OCI-LY1 (cell line): Measurements from ENCODE around the gene ZNF559.

ENCODE experiments used
- EZH2 ChIP-seq: fragments of 200-600 bp; sonication (generic), shearing (Covaris generic); IDR thresholded peaks from 2 replicates; pipeline ENCODE4 v1.8.0; 2017; ENCODE audit warnings: borderline replicate concordance, mixed run types, mild to moderate bottlenecking, antibody characterized with exemption, low read length, moderate library complexity, mixed read lengths
- TF ChIP-seq, protein P1 (sequence below): fragments of 200-600 bp; sonication (generic), shearing (Covaris generic); IDR thresholded peaks from 2 replicates; pipeline ENCODE4 v1.5.1; 2017; ENCODE audit warnings: mild to moderate bottlenecking, antibody characterized with exemption, low read length, moderate library complexity, mixed read lengths

DNA sequence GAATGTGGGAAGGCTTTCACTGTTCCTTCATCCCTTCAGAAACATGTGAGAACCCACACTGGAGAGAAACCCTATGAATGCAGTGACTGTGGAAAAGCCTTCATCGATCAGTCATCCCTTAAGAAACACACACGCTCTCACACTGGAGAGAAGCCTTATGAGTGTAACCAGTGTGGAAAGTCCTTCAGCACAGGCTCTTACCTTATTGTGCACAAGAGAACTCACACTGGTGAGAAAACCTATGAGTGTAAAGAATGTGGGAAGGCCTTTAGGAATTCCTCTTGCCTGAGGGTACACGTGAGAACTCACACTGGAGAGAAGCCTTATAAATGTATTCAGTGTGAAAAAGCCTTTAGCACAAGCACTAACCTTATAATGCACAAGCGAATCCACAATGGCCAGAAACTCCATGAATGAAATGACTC is 57.4 kb downstream of the ZNF559 start:
- TF ChIP-seq, protein P1, sequence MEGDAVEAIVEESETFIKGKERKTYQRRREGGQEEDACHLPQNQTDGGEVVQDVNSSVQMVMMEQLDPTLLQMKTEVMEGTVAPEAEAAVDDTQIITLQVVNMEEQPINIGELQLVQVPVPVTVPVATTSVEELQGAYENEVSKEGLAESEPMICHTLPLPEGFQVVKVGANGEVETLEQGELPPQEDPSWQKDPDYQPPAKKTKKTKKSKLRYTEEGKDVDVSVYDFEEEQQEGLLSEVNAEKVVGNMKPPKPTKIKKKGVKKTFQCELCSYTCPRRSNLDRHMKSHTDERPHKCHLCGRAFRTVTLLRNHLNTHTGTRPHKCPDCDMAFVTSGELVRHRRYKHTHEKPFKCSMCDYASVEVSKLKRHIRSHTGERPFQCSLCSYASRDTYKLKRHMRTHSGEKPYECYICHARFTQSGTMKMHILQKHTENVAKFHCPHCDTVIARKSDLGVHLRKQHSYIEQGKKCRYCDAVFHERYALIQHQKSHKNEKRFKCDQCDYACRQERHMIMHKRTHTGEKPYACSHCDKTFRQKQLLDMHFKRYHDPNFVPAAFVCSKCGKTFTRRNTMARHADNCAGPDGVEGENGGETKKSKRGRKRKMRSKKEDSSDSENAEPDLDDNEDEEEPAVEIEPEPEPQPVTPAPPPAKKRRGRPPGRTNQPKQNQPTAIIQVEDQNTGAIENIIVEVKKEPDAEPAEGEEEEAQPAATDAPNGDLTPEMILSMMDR = no peak
- TF ChIP-seq EZH2 = no peak
